OCI-LY3 (cell line): ENCODE data around the gene HRAS.

ENCODE experiments used
- EZH2phosphoT487 ChIP-seq: fragments of 200-600 bp; shearing (Covaris generic); IDR thresholded peaks from 2 replicates; pipeline ENCODE4 v1.6.1; 2018; ENCODE audit warnings: antibody characterized with exemption, mixed run types, low read depth
- TF ChIP-seq, protein P1 (sequence below): fragments of 200-600, 300-600 bp; sonication (generic); IDR thresholded peaks from 2 replicates; pipeline ENCODE4 v1.5.1; 2014; ENCODE audit warnings: antibody characterized with exemption, low read length, low read depth

DNA sequence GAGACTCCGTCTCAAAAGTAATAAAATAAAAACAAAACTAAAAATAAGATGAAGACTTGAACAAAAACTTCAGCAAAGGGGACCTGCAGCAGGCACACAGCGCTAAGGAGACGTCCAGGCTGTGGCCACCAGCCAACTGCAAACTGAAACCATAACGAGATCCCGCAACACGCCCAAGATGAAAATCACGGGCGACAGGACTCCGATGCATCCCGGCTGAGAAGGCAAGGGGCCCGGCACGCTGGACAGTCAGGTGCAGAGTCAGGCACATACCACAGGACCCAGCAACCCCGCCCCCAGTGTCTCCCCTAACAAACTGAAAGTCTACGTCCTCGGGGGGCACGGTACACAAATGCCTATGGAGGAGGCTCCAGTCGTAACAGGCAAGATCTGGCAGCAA lies 9.2 kb downstream of the HRAS start:
- TF ChIP-seq, protein P1, sequence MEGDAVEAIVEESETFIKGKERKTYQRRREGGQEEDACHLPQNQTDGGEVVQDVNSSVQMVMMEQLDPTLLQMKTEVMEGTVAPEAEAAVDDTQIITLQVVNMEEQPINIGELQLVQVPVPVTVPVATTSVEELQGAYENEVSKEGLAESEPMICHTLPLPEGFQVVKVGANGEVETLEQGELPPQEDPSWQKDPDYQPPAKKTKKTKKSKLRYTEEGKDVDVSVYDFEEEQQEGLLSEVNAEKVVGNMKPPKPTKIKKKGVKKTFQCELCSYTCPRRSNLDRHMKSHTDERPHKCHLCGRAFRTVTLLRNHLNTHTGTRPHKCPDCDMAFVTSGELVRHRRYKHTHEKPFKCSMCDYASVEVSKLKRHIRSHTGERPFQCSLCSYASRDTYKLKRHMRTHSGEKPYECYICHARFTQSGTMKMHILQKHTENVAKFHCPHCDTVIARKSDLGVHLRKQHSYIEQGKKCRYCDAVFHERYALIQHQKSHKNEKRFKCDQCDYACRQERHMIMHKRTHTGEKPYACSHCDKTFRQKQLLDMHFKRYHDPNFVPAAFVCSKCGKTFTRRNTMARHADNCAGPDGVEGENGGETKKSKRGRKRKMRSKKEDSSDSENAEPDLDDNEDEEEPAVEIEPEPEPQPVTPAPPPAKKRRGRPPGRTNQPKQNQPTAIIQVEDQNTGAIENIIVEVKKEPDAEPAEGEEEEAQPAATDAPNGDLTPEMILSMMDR: no peak
- TF ChIP-seq EZH2phosphoT487: no peak
